ENCODE data around the gene PSTPIP1. TPM values are rescaled to one million over a fixed set of nuclear protein-coding genes. Genes with fewer than 3 reads are reported as not detected.

Gene PSTPIP1
- total and polyA plus RNA-seq, 2 experiments from 2014 or later, result not detected

DNA sequence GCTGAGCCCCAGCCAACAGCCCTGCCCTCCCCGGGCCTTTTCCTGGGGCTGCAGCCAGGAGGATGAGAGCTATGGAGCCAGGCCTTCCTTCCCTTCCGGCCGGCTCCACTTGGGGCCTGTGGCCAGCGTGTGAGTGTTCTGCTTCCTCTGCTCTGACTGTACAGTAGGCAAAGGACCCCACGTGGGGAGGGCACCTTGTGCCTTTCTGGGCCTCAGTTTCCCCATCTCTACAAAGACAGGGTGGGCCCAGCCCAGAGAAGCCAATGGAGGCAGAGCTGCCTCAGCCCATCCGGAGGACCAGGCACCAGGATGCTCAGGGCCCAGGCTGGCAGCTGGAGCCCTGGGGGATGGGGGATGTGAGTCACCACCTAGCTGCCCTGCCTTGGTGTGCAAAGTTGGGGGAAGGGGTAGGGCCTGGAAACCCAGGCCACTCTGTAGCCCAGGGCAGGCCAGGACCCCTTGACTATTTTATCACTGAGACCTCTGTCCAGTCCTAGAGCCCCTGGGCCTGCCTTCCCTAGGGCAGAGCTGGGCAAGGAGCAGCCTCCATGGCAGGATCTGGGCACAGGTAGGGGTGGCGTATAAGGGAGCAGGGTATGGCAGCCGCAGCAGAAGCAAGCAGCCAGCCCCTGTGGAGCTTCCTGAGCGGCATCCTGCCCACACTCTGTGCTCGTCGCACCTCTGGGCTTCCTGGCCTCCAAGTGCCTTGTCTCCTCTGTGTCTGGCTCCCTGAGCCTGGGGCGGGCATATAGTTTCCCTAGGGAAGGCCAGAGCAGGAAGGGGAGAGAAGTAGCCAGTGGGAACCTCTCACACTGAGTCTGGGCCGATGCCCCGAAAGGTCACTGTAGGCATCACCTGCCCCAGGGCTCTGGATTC is 1.8 kb downstream of the PSTPIP1 start:
- Histone ChIP-seq H2AFZ (no peak overlapping the region), H3K4me2 (no peak overlapping the region), H3K4me3 (no peak overlapping the region)

DNA sequence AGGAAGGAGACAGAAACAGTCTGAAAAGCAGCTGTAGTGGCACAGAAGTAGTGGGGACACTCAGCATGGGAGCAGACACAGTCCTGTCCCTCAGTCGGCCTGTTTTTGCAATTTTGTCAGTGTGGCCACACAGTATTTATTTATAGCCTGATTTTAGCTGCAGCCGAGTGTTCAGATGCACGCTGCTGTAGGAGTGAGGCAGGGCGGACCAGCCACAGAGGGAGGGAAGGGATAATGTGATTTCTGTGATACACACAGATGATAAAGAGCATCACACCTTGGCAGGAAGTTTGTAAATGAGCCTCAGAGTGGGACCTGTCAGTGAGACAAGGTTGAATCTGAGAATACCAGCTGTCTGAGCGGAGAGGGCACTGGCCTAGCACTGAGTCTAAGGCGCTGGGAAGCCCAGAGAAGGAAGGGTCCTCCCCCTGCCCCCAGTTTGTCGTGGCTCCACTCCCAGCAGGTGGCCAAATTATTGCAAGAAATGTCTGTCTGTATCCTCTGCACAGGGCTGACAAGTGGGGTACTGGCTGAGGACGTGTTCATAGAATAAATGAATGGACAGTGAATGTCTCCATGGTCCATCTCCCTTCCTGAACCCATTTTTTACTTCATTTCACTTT is 3.8 kb downstream of the PSTPIP1 start:
- Histone ChIP-seq H3K27ac (no peak overlapping the region), H4K20me1 (ENCODE audit: insufficient read depth, poor library complexity, severe bottlenecking) (no peaks in the 10 kb centered on the region), H3K36me3 (replicated peaks; ENCODE audit: insufficient read depth, low read depth) (no peaks in the 10 kb centered on the region), H3K27me3 (no peaks in the 10 kb centered on the region), H3K9me2 (replicated peaks; ENCODE audit: insufficient read depth) (no peaks in the 10 kb centered on the region), H3K9me3 (ENCODE audit: low read depth) (no peaks in the 10 kb centered on the region), H2AFZ (no peak overlapping the region), H3K4me1 (ENCODE audit: insufficient read depth) (no peaks in the 10 kb centered on the region), H3K79me2 (no peaks in the 10 kb centered on the region), H3K4me2 (no peak overlapping the region), H3K4me3 (no peak overlapping the region)
- DNase-seq (ENCODE audit: low spot score), result no peak
- TF ChIP-seq, protein P1, sequence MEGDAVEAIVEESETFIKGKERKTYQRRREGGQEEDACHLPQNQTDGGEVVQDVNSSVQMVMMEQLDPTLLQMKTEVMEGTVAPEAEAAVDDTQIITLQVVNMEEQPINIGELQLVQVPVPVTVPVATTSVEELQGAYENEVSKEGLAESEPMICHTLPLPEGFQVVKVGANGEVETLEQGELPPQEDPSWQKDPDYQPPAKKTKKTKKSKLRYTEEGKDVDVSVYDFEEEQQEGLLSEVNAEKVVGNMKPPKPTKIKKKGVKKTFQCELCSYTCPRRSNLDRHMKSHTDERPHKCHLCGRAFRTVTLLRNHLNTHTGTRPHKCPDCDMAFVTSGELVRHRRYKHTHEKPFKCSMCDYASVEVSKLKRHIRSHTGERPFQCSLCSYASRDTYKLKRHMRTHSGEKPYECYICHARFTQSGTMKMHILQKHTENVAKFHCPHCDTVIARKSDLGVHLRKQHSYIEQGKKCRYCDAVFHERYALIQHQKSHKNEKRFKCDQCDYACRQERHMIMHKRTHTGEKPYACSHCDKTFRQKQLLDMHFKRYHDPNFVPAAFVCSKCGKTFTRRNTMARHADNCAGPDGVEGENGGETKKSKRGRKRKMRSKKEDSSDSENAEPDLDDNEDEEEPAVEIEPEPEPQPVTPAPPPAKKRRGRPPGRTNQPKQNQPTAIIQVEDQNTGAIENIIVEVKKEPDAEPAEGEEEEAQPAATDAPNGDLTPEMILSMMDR (IDR thresholded peaks at IDR 0.05; ENCODE audit: poor library complexity), result no peak
- TF ChIP-seq EZH2 (IDR thresholded peaks at IDR 0.05; ENCODE audit: borderline replicate concordance), result no peak
- no peak for TF ChIP-seq EZH2phosphoT487 (IDR thresholded peaks at IDR 0.05; ENCODE audit: low read depth, severe bottlenecking, unreplicated experiment)
- WGBS (ENCODE audit: low lambda C conversion rate, missing lambda C conversion rate), result 80% methylated on average over 8 of the region's 8 CpGs

More for the DNA sequence above, 1.8 kb downstream of the PSTPIP1 start:
- DNase-seq (ENCODE audit: low spot score), result no peak
- no peak overlapping the region for H3K27ac ChIP-seq
- H3K27me3 ChIP-seq, result no peaks in the 10 kb centered on the region
- H3K4me1 ChIP-seq (ENCODE audit: insufficient read depth), result no peaks in the 10 kb centered on the region
- WGBS (ENCODE audit: low lambda C conversion rate, missing lambda C conversion rate), result 90% methylated on average over 14 of the region's 14 CpGs
- H4K20me1 ChIP-seq (ENCODE audit: insufficient read depth, poor library complexity, severe bottlenecking), result no peaks in the 10 kb centered on the region
- no peaks in the 10 kb centered on the region for H3K9me2 ChIP-seq (replicated peaks; ENCODE audit: insufficient read depth)
- H3K79me2 ChIP-seq, result no peaks in the 10 kb centered on the region
- no peaks in the 10 kb centered on the region for H3K36me3 ChIP-seq (replicated peaks; ENCODE audit: insufficient read depth, low read depth)
- H3K9me3 ChIP-seq (ENCODE audit: low read depth), result no peaks in the 10 kb centered on the region
- TF ChIP-seq EZH2 (IDR thresholded peaks at IDR 0.05; ENCODE audit: borderline replicate concordance), result no peak
- TF ChIP-seq, protein P1 (IDR thresholded peaks at IDR 0.05; ENCODE audit: poor library complexity), result no peak
- TF ChIP-seq EZH2phosphoT487 (IDR thresholded peaks at IDR 0.05; ENCODE audit: low read depth, severe bottlenecking, unreplicated experiment), result no peak

DNA sequence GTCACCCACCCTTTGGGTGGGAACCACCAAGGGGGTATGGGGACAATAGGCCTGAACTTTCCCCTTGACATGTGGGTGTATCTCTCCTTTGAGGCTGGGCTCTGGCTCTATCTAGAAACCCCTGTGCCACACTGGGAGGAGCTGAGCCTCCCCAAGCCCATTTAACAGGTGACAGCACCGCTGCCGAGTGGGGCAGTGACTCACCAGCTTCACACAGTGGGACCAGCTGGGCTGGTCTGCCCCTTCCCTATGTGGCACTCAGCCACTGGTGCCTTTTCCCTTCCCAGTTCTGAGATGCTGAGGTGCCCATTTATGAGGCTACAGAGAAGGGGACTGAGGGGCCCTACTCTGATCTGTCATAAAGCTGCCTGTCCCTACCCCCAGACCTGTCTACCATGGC is 5.1 kb downstream of the PSTPIP1 start:
- Histone ChIP-seq H4K20me1 (ENCODE audit: insufficient read depth, poor library complexity, severe bottlenecking) (no peaks in the 10 kb centered on the region), H3K9me2 (replicated peaks; ENCODE audit: insufficient read depth) (no peaks in the 10 kb centered on the region), H3K79me2 (no peaks in the 10 kb centered on the region), H3K36me3 (replicated peaks; ENCODE audit: insufficient read depth, low read depth) (no peaks in the 10 kb centered on the region), H3K27me3 (no peaks in the 10 kb centered on the region), H2AFZ (no peak overlapping the region), H3K4me2 (no peak overlapping the region), H3K4me3 (no peak overlapping the region), H3K4me1 (ENCODE audit: insufficient read depth) (no peaks in the 10 kb centered on the region), H3K27ac (no peak overlapping the region), H3K9me3 (ENCODE audit: low read depth) (no peaks in the 10 kb centered on the region)
- DNase-seq (ENCODE audit: low spot score), result no peak
- WGBS (ENCODE audit: low lambda C conversion rate, missing lambda C conversion rate), result 89% methylated on average over 2 of the region's 2 CpGs
- TF ChIP-seq EZH2 (IDR thresholded peaks at IDR 0.05; ENCODE audit: borderline replicate concordance), result no peak
- TF ChIP-seq, protein P1 (IDR thresholded peaks at IDR 0.05; ENCODE audit: poor library complexity), result no peak
- TF ChIP-seq EZH2phosphoT487 (IDR thresholded peaks at IDR 0.05; ENCODE audit: low read depth, severe bottlenecking, unreplicated experiment), result no peak
